Muscle of arm (tissue), 12 donors: Measurements from ENCODE around the gene WNT7A. TPM values are rescaled to one million over a fixed set of nuclear protein-coding genes. Genes with fewer than 3 reads are reported as not detected.
"Not testable (repeated sequence)": the region's sequence is repeated elsewhere in the genome, so short reads cannot be mapped to it uniquely, and the experiment has no call there.

ENCODE experiments used
- DNase-seq: peaks from one replicate; pipeline ENCODE4 v3.0.0-alpha.2; 2013
- polyA plus RNA-seq, 12 donors: library from polyadenylated mRNA; unstranded; fragments of 120-200 nt; gene quantifications; one replicate each; pipeline ENCODE4 v1.2.1, GENCODE V29; 2013; ENCODE audit not compliant: insufficient read length in 12 of 12

The WNT7A gene
- polyA plus RNA-seq, 12 donors: 0.04 to 4.5 (median 0.12) TPM; not detected in 5

DNA sequence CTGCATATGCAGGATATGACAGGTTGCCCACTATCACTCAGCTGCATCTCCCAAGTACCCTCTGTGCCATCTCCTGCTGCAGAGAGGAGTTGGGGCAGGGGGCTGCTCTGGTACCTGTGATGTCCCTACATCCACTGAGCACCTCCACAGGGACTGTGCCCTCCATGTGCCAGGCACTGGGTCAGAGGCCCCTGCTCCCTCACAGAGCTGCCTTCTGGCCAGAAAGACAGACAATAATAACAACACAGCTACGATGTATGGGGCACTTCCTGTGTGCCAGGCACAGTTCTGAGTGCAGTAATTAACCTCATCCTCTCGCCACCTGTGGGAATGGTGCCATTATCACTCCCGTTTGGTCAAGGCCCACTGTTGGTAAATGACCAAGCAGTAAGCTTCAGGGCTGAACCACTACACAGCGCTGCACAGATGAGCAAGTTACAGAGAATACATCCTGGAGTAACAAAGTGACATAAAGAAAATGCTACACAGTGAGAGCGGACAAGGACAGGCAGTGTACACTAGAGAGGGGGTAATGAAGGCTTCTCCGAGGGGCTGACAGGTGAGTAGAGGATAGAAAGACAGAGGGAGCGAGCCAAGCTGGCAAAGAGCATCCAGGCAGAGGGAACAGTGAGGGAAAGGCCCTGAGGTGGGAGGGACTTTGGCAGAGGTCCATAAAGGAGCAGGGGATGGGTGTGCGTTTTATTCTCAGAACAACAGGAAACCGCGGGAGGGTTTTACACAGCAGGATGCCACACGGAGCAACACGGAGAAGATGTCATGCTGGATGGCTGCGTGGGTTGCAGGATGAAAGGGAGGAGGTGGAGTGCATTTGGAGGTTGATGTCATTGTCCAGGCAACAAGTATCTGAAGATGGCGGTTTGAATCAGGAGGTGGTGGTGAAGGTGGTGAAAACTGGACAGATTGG lies 13.6 kb downstream of the WNT7A start:
- no peak for DNase-seq

DNA sequence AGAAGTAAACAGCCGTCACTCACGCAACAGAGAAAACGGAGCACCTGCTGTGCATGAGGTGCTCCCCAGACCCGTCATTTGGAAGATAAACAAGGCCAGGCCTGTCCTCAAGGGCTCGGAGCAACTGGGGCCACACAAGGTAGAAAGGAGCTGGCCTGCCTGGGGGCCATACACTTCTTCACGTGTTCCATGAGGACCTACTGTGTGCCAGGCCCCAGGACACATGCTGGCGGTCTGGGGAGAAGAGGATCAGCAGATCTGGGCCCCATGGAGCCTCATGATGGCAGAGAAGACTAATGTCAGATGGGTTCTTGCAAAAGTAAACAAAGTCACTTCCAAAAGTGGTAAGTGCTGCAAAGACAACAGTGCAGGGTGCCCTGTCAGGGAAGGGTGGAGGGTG lies 14.3 kb downstream of the WNT7A start:
- DNase-seq: no peak

DNA sequence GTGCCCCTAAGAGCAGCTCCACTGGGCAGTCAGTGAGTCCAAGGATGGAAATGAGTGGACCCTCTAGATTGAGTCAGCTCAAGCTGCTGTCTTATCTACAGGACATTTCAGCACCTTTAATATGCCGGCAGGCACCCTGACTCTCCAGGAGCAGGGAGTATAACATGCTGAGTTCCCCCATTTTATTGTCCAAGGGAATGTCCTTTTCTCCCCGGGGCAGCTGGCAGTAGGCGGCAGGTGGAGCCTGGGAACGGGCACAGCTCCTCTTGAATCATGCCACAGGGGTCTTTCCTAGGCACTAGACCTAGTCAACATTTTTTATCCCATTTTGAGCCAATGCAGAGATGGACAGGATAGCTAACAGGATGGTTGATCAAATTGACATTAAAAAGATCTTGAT lies 14.8 kb downstream of the WNT7A start:
- DNase-seq: no peak

DNA sequence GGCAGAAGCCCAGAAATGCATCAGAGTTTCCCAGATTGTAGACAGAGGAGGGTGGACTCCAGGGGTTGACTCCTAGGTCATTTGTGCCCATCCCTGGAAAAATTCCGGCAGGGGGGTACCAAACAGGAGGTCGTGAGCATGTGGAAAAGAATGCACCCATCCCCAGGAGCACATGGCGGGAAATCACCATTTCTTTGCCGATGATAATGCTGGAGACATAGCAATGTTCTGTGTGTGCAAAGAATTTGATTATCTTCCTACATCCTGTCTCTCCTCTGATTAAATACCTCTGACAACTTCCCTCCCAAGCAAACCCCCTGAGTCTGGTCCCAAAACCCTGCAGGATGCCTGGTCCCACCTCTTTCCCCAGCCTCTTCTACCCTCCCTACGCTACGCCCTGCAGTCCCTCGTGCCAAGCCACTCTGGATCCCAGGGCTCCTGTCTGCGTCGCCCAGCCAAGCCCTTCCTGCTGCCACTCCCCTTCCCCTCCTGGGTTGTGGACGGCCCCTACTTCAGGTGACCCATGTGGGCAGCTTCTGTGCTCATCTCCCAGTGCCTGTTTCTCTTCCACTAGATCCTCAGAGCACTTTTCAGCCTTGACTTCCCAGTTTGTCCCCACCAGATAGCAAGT lies 15.8 kb downstream of the WNT7A start:
- DNase-seq: no peak

DNA sequence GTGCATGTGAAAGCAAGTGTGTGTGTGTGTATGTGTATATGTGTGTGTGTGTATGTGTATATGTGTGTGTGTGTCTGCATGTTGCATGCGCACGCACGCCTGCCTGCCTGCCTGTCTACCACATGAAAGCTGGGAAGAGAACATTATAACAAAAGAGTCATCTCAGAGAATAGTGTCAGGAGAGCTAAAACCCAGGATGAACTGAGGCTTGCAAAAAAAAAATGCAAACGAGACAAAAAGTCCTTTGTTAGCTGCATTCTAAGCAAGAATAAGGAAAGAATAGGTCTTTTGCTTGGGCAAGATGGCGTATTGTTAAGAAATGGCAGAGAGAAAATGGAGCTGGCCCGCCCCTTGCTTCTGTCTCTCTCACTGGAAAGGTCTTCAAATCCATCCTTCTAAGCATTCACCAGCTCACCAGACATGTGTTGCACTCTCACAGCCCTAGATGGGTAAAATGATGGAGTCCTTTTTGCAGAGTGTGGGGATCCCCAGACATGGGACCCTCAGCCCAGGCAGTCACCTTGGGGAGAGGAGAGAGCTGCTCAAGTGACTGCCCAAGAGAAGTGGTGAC lies 16.4 kb downstream of the WNT7A start:
- no peak for DNase-seq

DNA sequence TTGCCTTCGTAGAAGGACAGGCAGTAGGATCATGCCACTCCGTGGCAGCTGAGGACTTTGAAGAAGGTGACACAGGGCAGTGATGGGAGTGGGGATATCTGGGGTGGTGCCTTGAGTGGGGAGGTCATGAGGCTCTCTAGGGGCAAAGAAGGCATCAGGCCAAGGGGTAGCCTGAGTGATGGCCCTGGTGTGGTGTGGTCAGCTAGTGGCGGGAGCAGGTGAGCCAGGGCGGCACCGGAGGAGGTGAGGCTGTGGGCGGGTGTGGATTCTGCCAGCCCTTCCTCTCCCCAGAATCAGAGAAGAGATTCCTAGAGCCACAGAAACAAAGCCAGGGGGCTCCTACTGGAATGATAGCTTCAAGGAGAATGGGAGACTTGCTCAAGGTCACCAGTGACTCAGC lies 18.4 kb downstream of the WNT7A start:
- DNase-seq: no peak

DNA sequence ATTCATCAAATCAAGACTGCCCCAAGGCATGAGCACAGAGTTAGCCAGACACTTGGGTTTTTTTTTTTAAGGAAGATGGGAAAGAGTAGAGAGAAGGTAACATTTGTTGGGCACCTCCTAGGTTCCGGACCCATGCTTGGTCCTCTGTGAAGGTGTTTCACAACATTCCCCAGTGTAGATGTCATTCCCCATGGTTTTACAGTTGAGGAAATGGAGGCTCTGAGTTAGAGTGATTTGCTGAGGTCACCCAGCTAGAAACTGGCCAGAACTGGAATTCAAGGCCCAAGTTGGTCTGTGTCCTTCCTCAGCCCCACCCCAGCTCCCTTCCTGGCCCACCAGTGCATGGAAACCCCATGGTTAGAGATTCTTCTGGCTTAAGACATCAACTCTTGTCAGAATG lies 19.9 kb downstream of the WNT7A start:
- DNase-seq: no peak

DNA sequence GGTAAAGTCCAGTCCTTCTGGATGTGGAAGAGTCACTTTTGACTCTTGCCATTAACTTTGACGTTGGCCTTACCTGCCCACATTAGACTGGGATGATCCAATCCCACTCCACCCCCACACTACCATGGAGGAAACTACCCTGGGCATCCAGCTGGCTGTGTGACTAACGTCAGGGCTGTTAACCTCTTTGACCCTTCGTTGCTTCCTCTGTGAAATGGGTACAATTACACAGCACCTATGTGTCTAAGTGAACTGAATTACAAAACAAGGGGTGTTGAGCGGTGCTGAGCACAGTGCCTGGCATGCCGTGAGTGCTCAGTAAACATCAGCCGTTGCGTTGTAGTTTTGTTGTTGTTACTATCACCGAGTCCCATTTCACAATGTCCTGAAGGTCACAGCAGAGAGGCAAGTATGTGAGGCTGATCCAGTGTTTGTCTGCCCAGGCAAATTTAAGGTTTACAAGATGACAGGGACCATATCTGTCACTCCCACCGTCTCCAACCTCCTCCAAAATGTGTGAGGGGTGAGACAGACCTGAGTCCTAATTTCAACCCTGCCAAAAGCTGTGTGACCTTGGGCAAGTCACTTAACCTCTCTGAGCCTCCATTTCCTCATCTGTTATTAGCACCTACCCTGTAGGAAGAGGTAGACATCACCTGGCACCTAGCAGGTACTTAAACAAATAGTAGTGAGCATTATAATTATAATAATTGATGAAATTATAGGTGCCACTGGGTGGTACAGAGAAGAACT lies 20.9 kb downstream of the WNT7A start:
- no peak for DNase-seq

DNA sequence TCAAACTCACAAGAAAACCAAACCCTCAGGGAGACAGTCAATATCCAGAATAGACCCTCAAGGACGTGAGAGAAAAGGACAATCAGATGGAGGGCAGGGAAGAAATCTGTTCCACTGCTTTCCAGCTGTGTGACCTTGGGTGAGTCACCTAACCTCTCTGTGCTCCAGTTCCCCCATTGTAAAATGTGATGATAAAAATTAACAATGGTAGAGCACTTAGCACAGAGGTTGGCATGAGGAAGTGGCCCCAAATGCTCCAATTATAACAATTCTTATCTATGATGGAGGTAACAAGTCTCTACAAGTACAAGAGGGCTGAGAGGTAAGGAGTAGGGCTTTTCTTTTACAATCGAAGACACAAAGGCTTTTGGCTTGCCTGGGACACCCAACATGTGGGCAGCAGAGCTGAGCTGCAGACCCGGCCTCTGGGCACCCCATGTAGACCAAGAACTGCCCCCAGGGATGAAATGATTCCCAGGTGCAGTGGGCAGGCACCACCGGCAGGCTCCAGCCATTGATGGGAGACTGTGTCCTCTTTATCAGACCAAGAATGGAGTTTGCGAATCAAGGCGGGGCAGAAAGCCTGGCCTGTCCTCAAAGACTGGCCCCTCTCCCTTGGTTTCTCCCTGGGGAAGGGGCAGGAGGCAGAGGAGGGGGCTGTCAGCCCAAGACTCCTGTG lies 22.0 kb downstream of the WNT7A start:
- DNase-seq: no peak

DNA sequence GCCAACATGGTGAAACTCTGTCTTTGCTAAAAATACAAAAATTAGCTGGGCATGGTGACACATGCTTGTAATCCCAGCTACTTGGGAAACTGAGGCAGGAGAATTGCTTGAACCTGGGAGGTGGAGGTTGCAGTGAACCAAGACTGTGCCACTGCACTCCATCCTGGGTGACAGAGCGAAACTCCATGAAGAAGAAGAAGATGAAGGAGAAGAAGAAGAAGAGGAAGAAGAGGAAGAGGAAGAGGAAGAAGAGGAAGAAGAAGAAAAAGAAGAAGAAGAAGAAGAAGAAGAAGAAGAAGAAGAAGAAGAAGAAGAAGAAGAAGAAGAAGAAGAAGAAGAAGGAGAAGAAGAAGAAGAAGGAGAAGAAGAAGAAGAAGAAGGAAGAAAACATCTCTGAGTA lies 23.2 kb downstream of the WNT7A start:
- DNase-seq: not testable (repeated sequence)

DNA sequence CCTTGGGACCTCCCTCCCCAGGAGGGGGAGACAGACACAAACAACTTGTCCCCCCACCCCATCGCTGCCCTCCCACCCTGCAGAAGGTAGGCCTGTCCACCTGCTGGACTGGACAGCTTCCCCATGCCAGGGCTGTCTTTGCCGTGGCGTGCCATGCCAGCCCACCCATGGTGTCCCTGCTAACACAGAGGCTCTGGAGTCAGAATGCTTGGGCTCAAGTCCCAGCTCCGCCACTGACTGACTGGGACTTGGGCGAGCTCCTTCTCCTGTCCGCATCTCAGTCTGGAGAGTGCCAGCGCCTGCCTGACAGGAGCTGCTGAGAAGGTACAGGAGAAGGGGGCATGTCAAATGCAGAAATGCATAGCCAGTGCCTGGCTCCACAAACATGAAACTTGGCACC lies 23.9 kb downstream of the WNT7A start:
- no peak for DNase-seq

DNA sequence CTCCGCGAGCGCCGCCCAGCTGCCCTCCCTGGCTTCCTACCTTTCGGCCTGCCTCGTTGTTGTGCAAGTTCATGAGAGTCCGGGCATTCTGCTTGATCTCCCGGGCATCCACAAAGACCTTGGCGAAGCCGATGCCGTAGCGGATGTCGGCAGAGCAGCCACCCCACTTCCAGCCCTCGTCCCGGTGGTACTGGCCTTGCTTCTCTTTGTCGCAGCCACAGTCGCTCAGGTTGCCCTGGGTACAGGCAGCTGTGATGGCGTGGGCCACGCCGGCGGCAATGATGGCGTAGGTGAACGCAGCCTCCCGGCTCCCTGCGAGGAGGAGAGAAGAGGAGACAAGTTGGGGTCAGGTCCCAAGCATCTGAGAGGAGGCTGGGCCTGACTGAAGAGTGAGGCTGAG lies 25.4 kb downstream of the WNT7A start:
- DNase-seq: no peak

DNA sequence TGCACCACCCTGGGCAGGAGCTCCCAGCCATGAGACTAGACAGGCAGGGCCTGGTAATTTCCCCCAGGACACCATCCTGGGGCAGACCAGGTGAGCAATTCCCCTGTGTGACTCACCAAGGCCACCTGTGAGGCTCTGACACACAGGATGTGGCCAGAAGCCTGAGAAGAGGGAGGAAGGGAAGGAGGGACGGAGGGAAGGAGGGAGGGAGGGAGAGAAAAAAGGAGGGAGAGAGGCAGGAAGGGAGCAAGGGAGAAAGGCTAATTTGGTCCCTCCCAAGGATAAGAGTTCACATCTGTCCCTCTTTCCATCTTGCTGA lies 25.9 kb downstream of the WNT7A start:
- no peak for DNase-seq

DNA sequence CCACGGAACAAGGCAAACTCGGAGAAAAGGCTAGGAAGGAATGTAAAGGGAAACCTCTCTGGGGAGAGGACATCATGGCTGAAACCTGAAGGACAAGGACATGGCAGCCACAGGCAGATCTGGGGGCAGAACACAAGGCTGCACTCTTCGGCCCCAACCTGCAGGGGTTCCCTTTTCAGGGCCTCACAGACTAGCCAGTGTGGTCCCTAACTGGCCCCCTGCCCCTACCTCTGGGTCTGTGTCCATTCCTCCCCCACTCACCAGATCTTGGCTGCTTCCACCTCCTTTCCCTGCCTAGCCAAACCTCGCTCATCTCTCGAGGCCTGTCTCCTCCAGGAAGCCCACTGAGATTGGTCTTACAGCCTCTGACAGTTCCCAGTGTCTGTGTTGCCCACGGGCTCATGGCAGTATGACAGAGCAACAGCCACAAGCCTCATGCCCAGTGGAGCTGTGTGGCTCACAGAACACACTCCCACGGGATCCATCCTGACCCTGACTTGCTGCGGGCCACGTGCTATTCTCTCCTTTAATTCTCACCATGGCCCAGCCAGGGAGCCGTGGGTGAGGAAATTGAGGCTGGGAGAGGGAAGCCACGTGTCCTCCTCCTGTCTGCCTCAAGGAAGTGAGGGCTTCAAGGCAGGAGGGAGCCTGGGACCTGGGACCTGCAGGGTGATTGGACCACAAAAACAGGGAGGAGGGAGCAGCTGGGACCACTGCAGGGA lies 26.5 kb downstream of the WNT7A start:
- DNase-seq: no peak

DNA sequence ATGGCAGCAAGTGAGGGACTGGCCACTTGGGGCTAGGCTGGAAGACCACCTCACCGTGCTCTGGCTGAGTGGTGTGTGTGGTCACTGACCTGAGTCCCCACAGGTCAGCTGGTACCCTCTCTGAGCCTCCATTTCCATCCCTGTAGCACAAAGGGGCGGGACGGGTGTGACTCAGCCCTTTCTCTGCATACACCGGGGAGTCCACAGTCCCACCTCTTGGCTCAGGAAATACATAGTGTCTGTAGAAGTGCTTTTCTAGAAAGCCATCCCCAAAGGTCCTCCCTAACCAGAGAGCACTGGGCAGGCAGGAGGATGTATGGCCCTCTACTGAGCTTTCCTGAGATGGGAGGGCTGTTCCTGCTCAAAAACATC lies 27.2 kb downstream of the WNT7A start:
- DNase-seq: no peak

DNA sequence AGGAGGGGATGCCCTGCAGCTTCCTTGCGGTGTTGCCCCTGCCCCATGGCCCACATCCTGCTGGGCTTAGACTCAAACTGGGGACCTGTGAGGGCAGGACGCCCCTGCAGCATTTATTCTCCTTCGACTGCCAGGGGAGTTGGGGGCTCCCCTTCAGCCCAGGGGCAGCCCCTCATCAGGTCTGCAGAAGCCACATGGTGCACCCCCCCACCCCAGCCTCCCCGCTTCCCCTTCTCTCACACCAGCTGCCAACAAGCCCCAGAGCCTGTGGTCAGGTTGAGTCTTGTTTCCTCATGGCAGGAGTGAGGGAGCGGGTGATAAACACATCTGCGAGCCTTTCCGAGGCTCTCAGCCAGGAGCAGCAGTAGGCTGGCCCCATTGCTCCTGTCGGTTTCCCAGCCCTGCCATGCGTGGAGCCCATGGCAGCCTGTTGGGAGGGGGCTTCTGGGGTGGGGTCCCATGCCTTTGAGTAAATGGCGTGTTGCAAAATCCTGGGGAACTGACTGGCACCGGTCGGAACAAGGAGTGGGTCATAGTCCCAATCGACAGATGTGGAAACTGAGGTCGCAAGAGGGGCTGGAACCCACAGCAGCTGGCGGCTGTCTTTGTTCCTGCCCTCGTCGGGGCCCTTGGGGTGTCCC lies 27.8 kb downstream of the WNT7A start:
- no peak for DNase-seq

DNA sequence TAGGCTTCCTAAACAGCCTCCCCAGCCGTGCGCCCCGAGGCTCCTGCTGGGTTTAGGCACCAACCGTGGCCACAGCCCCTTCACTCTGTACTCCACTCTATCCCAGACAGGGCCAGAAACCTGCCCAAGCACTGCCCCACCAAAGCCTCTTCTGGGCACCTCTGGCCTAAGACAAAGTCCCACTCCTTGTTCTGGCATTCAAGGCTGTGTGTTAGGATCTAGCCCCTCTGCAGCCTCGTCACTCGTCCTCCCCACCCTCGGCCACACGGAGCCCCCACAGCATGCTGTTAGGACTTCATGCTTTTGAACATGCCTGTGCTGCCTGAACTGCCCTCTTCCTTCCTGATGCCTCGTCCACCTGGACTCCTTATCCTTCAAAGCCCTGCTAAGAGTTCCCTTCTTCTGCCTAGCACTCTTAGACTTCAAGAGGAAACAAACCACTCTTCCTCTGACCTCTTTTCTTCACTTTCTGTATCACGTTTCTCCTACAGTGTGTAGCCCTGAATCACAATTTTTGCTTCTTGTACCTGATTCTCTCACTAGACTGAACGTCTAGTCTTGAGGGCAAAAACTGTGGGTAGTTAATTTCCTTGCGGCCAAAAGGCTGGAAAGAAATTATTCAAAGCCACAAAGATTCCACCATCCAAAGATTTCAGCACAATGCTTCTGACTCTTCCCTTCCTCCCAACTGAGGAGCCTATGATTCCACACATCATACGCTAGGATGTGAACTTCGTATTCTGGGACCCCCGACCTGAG lies 28.6 kb downstream of the WNT7A start:
- DNase-seq: no peak

DNA sequence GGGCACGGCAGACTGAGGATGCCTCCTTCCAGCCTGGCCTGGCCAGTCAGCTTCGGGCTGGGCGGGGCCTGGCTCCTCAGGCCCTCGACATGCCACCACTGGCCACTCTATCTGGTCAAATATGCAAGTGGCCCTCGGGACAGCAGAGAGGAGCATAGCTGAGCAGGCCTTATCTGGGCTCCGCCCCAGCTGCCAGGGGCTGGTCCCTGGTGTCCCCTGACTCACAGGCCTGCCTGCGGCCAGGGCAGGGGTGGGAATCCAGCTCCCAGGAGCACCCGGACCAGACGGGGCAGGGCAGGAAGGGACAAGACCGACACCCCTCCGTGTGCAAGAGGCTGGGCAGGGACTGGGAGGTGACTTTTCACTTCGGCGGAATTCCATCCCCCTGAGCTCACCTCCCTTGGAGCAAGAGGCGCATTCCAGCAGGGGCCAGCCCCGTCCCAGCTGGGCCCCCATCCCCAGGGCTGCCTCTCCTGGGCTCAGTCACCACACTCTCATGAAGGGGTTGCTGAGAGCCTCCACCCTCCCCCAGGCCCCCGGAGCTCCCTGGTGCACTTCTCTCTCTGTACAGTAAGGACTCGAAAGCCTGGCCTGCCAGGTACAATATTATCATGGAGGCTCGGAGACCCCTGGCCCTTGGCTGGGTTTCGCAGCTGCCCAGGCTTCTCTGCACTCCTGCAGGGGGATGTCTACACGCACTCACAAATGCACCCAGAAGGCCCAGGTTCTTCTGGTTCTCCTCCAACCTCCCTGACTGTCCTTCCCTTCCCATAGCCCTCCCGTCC lies 29.5 kb downstream of the WNT7A start:
- DNase-seq: no peak

DNA sequence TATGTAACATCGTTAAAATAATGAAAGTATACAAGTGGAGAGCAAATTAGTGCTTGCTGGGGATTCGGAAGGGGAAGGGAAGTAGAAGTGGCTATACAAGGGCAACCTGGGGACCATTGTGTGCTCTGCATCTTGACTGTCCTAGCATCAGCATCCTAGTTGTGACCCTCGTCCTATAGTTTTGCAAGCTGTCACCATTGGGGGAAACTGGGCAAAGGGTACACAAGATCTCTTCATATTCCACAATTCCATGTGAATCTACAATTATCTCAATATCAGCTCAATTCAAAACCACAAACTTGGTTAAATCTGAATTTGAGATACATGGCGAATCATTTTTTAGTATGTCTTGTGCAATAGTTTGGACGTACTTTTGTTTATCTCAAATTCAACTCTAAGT lies 30.9 kb downstream of the WNT7A start:
- DNase-seq: no peak
